Ramos (cell line): ENCODE measurements around the gene OR51M1.
"Not testable (repeated sequence)": the region's sequence is repeated elsewhere in the genome, so short reads cannot be mapped to it uniquely, and the experiment has no call there.

Source experiments
- in situ Hi-C: fragments of 300-500 bp; cut with MboI; formaldehyde crosslinking; loops from one replicate; pipeline ENCODE4 v1.14.3; 2022; ENCODE audit warnings: low sequenced_read_pairs; ENCODE audit not compliant: unreplicated experiment

The OR51M1 gene, protein sequence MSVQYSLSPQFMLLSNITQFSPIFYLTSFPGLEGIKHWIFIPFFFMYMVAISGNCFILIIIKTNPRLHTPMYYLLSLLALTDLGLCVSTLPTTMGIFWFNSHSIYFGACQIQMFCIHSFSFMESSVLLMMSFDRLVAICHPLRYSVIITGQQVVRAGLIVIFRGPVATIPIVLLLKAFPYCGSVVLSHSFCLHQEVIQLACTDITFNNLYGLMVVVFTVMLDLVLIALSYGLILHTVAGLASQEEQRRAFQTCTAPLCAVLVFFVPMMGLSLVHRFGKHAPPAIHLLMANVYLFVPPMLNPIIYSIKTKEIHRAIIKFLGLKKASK

DNA sequence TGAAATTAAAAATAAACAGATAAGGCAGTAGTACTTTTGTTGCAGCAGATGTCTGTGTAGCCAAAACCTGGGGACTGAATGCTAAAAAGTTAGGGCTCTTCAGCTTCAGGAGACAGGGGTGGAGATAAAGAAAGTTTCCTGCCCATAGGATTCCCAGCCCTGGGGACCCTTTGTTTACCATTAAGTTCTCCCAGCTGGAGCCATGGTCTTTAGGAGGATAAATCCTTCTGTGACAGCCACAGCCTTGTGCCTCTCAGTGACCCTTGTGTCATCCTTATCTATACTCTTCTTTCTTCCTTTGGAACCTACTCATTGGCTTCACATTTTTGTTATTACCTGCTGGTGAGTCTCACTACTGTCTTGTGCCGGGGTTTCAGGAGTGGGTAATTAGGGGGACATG lies at the start of gene OR51M1:
OR51M1 (plus strand) TSS at position 237 of the 400 bp plus-strand sequence. CDS start 5,587 bp downstream, outside the sequence.
- in situ Hi-C loops: loop anchor here (25.0 kb wide), 1 partner anchor 746 kb away; the partner anchor contains the start of genes OR51D1 and OR51E1

DNA sequence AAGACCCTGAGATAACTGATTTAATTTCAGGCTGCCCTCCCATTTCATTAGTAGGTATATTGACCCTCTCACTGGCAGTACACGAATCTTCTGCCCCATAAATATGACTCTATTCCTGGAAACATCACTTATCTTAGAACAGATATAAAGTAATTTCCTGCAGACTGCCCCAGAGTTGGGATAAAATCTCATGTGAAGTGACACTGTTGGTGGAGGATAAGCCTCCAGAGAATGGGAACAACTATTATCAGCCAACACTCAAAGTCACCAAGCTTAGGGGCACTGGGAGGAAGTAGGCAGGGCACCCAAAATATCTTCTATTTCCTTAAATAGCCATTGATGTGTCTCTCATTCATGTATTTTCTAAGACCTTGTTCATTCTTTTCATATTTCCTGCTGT lies 48.4 kb upstream of the OR51M1 start:
- in situ Hi-C loops: no loop called here

DNA sequence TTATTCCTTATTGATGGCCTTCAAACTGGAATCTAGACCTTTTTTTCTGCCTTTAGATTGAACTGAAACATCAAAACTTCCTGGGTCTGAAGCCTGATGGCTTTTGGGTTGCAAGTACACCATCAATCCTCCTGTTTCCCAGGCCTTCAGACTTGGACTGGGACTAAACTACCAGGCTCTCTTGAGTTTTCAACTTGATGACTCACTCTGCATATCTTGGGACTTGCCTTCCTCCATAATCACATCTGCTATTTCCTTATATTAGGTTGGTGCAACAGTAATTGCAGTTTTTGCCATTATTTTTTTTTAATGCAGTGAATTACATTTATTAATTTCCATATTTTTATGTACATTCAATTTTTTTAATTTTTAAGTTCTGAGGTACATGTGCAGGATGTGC lies 47.3 kb upstream of the OR51M1 start:
- in situ Hi-C loops: no loop called here

DNA sequence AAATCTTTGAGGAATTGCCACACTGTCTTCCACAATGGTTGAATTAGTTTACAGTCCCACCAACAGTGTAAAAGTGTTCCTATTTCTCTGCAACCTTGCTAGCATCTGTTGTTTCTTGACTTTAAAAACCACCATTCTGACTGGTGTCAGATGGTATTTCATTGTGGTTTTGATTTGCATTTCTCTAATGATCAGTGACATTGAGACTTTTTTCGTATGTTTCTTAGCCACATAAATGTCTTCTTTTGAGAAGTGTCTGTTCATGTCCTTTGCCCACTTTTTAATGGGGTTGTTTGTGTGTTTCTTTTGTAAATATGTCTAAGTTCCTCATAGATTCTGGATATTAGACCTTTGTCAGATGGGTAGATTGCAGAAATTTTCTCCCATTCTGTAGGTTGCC lies 46.4 kb upstream of the OR51M1 start:
- in situ Hi-C loops: not testable (repeated sequence)

DNA sequence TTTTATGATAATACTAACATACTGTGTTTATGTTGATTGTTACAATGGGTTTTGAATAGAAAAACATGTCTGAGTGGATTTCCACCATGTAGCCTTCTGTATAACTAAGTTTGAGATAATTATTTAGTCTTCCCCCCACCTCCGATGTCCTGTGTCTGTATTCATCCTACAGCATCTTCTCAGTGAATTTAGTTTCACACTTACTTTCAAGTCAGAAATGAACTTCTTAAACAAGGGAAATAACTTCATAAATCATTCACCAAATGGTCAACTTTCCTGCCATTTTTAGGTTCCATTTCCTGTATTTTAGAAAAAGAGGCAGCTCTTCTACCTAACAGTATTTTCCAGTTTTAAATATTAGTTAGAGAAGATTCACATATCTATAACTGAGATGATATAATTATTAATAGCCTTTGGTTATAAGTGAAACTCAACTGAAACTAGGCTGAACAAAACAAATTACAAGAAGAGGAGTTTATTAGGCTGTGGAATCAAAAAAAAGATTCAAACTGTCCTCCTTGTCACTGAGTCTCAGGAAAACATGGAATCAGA lies 43.8 kb upstream of the OR51M1 start:
- in situ Hi-C loops: no loop called here

DNA sequence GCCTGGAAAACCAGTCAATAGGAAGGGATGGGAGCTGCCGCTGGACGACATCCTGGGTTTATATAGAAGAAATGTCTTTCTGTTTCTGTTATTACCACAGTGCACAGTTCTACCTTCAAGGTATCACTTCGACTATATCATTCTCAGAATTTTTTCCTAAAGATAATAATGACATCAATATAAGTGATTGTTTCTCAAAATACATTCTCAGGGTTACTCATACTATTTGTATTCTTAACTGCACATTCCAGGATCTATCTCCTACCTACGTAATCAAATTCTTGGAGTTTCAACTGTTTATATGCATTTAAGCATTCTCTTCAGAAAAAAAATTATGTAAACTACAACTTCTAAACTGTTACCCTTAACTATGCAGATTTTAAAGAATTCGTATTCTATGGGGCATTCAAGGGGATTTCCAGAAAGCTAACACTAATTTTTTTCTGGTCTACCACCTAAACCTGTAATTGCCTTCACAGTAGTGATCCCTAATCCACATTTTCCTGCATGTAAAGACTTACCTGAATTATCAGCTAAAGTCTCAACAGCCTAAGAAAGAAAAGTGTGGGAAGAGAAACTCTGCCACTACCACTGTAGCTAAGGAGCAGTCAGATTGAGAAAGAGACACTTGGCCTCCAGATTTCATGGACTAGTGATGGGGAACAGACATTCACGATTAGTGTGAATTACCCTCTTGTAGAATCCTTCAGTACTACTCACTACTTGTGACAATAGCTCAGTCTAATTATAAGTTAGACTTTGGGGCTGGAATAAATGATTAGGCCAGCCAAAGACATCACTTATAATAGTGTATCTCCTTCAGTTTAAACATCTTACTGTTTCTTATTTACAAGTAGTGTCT lies 39.9 kb upstream of the OR51M1 start, which contains the start of gene OR51B5:
OR51B5 (minus strand) TSS at position 51 of the 862 bp plus-strand sequence; CDS start at position 51, 0 bp downstream.
- in situ Hi-C loops: no loop called here

DNA sequence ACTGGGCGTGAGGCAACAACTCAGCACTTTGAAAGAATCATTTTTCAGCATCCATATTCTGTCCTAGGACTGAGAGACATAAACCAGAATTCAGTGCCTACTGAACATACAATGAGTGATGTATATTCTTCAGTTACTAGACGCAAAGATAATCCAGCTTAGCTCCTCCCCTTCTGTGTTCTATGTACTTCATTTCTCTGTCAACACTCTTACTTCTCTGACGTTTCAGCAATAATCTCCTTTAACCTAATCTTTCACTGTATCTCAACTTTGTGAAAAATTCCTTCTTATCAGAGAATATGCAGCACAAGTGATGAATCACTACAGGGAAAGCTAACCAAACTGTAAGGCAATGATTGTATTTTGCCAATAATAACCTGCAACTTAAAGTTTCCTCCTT lies 37.8 kb upstream of the OR51M1 start:
- in situ Hi-C loops: no loop called here

DNA sequence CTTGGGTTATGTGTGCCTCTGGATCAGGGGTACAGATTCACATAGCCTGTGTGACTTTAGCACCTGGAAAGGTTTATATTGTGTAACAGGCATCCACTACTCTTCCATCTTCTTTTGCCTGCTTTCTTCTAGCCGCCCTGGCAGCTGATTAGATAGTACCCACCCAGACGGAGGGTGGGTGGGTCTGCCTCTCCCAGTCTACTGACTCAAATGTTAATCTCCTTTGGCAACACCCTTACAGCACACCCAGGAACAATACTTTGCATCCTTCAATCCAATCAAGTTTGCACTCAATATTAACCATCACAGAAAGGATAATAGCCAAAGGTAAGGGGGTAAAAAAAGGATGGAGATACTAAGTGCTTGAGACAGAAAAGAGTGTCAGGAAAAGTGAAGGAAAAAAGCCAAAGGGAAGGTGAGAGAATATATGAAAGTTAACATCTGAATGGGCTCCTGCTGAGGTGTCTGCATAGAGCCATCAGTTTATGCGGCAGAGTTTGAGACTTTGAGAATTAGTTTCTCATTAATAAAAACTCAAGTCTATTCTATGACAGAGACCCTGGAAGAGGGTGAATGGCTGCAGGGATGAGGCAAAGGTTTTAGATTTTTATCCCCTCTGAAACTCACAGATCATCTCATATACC lies 34.9 kb upstream of the OR51M1 start:
- in situ Hi-C loops: no loop called here

DNA sequence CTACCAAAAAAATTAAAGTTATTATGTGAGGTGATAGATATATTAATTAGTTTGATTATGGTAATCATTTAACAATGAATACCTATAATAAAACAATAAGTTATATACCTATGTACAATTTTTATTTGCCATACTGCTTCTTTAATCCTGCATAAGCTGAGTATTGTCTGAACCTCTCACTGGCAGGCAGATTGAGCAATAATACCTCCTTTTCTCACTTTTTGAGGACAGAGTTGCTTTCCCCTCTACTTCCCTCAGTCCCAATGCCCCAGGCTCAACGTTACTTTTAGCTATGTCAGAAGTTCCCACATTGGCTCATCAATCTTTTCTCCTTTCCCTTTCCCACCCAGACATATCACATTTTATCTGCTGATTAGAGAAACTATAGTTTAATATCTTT lies 34.1 kb upstream of the OR51M1 start:
- in situ Hi-C loops: no loop called here

DNA sequence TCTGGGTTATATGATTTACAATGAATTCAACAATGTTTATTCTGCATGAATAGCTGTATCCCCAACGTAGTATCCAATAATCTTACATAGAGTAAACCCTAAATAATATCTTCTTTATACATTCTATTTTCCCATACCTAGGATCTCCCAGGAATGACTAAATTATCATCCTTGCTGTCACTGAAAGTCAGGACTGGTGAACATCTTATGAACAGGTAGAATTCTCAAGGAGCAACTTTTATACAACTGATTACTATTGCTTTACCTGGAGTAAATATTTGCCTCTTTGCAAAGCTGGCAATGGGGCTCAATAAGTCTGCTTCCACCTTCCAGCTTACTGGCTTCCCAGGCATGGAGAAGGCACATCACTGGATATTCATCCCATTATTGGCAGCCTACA lies 32.4 kb upstream of the OR51M1 start, which contains the start of gene OR51B6:
OR51B6 (plus strand) TSS at position 301 of the 400 bp plus-strand sequence; CDS start at position 301, 0 bp downstream.
- in situ Hi-C loops: no loop called here

DNA sequence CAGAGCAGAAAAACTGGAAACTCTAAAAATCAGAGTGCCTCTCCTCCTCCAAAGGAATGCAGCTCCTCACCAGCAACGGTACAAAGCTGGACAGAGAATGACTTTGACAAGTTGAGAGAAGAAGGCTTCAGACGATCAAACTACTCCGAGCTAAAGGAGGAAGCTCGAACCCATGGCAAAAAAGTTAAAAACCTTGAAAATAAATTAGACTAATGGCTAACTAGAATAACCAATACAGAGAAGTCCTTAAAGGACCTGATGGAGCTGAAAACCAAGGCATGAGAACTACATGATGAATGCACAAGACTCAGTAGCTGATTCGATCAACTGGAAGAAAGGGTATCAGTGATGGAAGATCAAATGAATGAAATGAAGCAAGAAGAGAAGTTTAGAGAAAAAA lies 27.6 kb upstream of the OR51M1 start:
- in situ Hi-C loops: not testable (repeated sequence)

DNA sequence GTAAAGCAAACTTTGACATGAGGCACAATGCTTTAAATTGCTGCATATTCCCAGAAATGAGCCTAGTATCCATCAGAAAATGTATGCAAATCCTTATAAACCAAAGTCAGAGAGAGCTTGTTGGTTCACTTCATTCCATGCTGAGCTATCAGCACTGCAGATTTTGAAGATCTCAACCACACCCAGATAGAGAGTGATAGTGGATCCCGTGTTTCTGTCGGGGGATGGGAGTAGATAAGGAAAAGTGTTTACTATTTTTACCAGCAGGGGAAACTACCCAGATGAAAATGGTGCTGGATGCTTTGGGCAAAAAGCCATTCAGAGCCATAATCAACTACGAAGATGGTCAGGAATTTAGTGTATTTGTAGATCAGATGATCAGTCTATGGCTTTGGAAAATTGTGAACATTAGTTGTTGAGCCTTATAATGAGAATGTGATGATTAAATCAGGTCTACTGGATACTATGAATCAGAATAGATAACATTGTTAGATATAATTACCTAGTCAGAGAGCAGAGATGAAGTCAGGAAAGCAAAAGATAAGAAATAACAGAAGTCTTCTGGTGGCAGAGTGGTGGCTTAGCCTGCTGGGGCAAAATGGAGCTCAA lies 21.5 kb upstream of the OR51M1 start:
- in situ Hi-C loops: no loop called here

DNA sequence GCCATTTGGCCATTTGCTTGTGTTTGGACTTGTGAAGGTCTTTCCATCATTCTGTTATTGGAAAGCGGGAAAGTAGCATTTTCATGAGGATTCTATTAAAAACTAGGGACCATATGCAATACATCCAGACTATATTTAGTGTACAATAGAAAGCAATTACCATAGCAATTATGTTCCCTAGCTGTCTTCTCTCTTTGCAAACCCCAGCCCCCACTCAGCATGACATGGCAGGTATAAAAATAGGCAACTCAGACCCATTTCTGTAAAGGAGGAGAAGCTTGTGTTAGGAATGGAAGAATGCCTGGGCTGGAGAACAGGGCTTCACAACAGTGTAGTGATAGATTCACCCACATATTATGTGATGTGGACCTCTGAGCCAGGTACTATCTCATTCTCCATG lies 19.9 kb upstream of the OR51M1 start:
- in situ Hi-C loops: no loop called here

DNA sequence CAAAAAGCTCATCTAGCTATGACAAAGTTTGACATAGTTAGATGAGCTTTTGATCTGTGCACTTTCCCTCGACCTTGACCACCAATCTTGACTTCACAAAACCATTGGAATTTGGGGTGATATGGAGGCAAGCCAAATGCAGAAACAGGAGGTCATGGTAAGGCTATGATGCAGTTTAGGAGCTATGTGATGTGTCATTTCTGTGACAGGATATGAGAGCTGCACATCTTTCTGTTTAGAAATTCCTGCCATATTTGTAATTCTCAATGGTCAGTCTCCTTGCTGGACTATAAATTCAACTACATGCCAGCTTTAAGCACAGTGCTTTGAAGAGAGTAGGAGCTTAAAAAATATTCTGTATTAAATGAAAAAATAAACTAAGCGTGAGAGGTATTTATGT lies 19.4 kb upstream of the OR51M1 start:
- in situ Hi-C loops: no loop called here

DNA sequence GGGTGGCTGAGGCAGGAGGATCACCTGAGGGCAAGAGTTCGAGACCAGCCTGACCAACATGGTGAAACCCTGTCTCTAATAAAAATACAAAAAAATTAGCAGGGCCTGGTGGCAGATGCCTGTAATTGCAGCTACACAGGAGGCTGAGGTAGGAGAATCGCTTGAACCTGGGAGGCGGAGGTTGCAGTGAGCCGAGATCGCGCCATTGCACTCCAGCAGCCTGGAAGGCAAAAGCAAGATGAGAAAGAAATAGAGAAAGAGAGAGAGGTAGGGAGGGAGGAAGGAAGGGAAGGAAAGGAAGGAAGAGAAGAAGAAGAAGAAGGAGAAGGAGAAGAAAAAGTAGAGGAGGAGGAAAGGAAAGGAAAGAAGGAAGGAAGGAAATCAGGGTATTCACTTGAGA lies 17.2 kb upstream of the OR51M1 start:
- in situ Hi-C loops: not testable (repeated sequence)

DNA sequence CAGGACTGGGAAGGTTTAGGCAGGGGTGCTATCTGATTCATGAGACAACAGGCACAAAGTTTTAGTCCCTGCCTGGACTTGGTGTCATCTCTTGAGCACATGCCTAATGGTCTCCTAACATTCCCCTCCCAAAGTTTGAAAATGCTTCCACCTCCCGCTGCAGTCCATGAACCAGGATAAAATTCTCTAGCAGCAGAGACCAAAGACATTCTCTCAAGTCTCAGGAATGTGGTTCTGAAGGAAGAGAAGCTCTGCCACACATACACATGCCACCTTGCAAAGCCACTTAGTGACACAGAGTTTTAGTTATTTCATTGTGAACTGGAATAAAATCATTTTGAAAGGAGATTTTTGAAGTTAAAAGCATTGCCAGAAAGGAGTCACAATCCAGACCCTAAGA lies 16.8 kb upstream of the OR51M1 start:
- in situ Hi-C loops: no loop called here

DNA sequence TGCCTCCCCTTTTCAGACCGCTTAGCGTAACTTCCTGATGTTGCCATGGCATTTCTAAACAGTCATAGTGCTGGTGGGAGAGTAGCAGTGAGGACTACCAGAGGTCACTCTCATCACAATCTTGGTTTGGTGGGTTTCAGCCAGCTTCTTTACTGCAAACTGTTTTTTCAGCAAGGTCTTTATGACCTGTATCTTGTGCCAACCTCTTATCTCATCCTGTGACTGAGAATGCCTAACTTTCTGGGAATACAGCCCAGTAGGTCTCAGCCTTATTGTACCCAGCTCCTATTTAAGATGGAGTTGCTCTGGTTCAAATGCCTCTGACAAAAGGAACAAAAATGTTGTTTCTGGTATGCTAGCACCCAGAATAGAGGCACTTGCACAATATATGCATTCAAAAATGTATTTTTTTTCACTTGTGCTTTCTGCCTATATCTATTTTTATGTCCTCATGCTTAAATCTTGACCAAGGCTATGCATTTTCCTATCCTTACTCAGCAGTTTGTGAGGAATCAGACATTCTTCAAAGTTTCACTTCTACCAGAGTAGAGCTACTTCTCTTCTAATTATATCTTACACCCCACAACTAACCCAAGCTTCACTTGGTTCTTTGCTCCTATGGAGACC lies 16.1 kb upstream of the OR51M1 start:
- in situ Hi-C loops: no loop called here

DNA sequence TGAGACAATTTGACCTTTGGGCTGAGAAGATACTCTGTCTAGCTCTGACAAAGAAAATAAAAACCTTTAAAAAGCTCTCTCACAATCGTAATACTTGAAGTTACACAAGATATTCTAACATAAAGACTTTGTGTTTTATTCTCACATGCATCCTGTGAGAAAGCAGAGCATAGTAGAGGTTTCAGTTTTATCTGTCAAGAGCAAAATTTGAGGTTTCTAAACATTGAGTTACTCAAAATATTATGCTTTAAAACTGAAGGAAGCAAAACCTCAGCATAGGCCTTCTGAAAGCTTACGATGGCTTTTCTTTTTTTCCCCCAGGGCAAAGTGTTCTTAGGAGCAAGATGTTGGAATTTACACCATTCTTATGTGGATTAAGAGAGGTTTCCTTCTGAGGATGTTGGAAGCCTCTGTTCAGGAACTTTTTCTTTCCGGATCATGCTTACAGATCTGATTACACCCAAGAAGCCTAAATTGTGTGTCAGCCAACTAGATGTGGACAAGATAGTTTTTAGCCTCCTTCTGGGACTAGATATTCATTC lies 15.0 kb upstream of the OR51M1 start:
- in situ Hi-C loops: no loop called here

DNA sequence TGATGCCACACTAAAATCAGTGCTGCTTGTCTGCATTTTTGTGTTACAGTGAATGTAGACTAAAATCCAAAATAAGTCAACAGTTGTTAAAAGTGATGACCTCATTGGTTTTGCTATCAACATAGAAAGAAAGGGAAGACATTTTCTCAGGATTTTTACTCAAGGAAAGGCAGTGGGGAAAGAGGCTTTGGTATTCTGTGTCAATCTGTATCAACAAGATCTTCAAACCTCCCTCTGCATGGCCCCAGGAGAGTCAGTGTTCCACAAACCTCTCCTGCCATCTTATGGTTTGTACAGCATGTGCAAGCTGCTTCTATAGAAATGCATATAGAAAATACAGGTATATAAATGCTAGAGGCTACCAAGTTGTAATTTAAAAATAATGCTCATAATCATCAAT lies 13.8 kb upstream of the OR51M1 start:
- in situ Hi-C loops: no loop called here
